Nephron progenitor cell (in vitro differentiated cells): Measurements from ENCODE around the gene NR2F1-AS1.

Experiments used
- DNase-seq: peaks from one replicate; pipeline ENCODE4 v3.0.0; 2021
- H3K27ac Mint-ChIP-seq: 2 replicates; pipeline ENCODE4 v1.8.0; 2021; ENCODE audit warnings: mild to moderate bottlenecking, moderate library complexity, mixed read lengths
- H3K27me3 Mint-ChIP-seq: 2 replicates; pipeline ENCODE4 v1.8.0; 2021; ENCODE audit warnings: mild to moderate bottlenecking, low read depth, mixed read lengths; ENCODE audit not compliant: poor library complexity
- H3K36me3 Mint-ChIP-seq: 2 replicates; pipeline ENCODE4 v1.8.0; 2021; ENCODE audit warnings: low read depth, mixed read lengths
- H3K4me1 Mint-ChIP-seq: 2 replicates; pipeline ENCODE4 v1.8.0; 2021; ENCODE audit warnings: mixed read lengths
- H3K4me3 Mint-ChIP-seq: 2 replicates; pipeline ENCODE4 v1.8.0; 2021; ENCODE audit warnings: mild to moderate bottlenecking, moderate library complexity, mixed read lengths
- H3K9me3 Mint-ChIP-seq: 2 replicates; pipeline ENCODE4 v1.8.0; 2021; ENCODE audit warnings: mild to moderate bottlenecking, moderate library complexity, mixed read lengths
- CTCF ChIP-seq: fragments of 200-600 bp; sonication (generic); IDR thresholded peaks from 2 replicates; pipeline ENCODE4 v1.5.0; 2021; ENCODE audit warnings: antibody characterized with exemption

NR2F1-AS1 gene

GRCh38 chr5:93433422-93433821 is 147.6 kb downstream of the NR2F1-AS1 start:
- Mint-ChIP-seq H3K4me3 (no peak overlapping the region), H3K27ac (peak overlapping the region; percentile 81), H3K9me3 (peaks cover 12% of the 10 kb centered on the region), H3K4me1 (peaks cover 68% of the 10 kb centered on the region), H3K36me3 (peaks cover 38% of the 10 kb centered on the region), H3K27me3 (peaks cover 3% of the 10 kb centered on the region)
- DNase-seq = no peak
- no peak for TF ChIP-seq CTCF

GRCh38 chr5:93431250-93431649 is 149.8 kb downstream of the NR2F1-AS1 start:
- TF ChIP-seq CTCF = no peak
- Mint-ChIP-seq H3K36me3 (peaks cover 29% of the 10 kb centered on the region), H3K27me3 (peaks cover 3% of the 10 kb centered on the region)

GRCh38 chr5:93430673-93431199 is 150.3 kb downstream of the NR2F1-AS1 start:
- Mint-ChIP-seq H3K36me3 (peaks cover 24% of the 10 kb centered on the region), H3K4me3 (no peak overlapping the region), H3K27me3 (peaks cover 3% of the 10 kb centered on the region)

More at GRCh38 chr5:93431250-93431649, 149.8 kb downstream of the NR2F1-AS1 start:
- Mint-ChIP-seq H3K9me3 (peaks cover 12% of the 10 kb centered on the region), H3K4me3 (no peak overlapping the region), H3K27ac (peak overlapping the region; percentile 15), H3K4me1 (peaks cover 86% of the 10 kb centered on the region)
- no peak for DNase-seq

GRCh38 chr5:93430118-93430517 is 150.9 kb downstream of the NR2F1-AS1 start:
- TF ChIP-seq CTCF = no peak
- H3K27ac Mint-ChIP-seq = no peak overlapping the region
- peaks cover 7% of the 10 kb centered on the region for H3K9me3 Mint-ChIP-seq
- peak overlapping the region; percentile 26 for H3K4me3 Mint-ChIP-seq
- peak; percentile 28 for DNase-seq
- H3K4me1 Mint-ChIP-seq = peaks cover 87% of the 10 kb centered on the region
- H3K36me3 Mint-ChIP-seq = peaks cover 18% of the 10 kb centered on the region
- peaks cover 3% of the 10 kb centered on the region for H3K27me3 Mint-ChIP-seq

More at GRCh38 chr5:93430673-93431199, 150.3 kb downstream of the NR2F1-AS1 start:
- DNase-seq = no peak
- peaks cover 12% of the 10 kb centered on the region for H3K9me3 Mint-ChIP-seq
- TF ChIP-seq CTCF = no peak
- H3K4me1 Mint-ChIP-seq = peaks cover 87% of the 10 kb centered on the region
- peak overlapping the region; percentile 15 for H3K27ac Mint-ChIP-seq

- no peak for DNase-seq
- no peak for TF ChIP-seq CTCF
- Mint-ChIP-seq H3K27me3 (peaks cover 3% of the 10 kb centered on the region), H3K9me3 (peaks cover 1% of the 10 kb centered on the region), H3K36me3 (peaks cover 13% of the 10 kb centered on the region), H3K4me1 (peaks cover 90% of the 10 kb centered on the region), H3K27ac (no peak overlapping the region), H3K4me3 (no peak overlapping the region)
Observed at GRCh38 chr5:93428868-93429267, 152.2 kb downstream of the NR2F1-AS1 start.

- H3K4me1 Mint-ChIP-seq = peaks cover 90% of the 10 kb centered on the region
- H3K4me3 Mint-ChIP-seq = peak overlapping the region; percentile 18
- H3K36me3 Mint-ChIP-seq = peaks cover 5% of the 10 kb centered on the region
- peak overlapping the region; percentile 91 for H3K27ac Mint-ChIP-seq
- no peak for DNase-seq
- H3K9me3 Mint-ChIP-seq = no peaks in the 10 kb centered on the region
- no peak for TF ChIP-seq CTCF
- no peaks in the 10 kb centered on the region for H3K27me3 Mint-ChIP-seq
Observed at GRCh38 chr5:93427316-93427715, 153.7 kb downstream of the NR2F1-AS1 start.
